ENCODE results near the gene ZIC1. TPM values are rescaled to one million over a fixed set of nuclear protein-coding genes. Genes with fewer than 3 reads are reported as not detected.

Gene ZIC1
- total RNA-seq, 2 experiments from 2014 or later = not detected

GRCh38 chr3:147394884-147395225, 14.3 kb upstream of the ZIC1 start:
- POLR2A ChIA-PET = no interaction called here
- DNase-seq = no peak
- no peaks in the 10 kb centered on the region for H3K4me1 Mint-ChIP-seq
- peaks cover 68% of the 10 kb centered on the region for H3K27me3 Mint-ChIP-seq
- H3K36me3 Mint-ChIP-seq (ENCODE audit: low read depth) = peaks cover 11% of the 10 kb centered on the region
- CTCF ChIA-PET = no interaction called here
- no peak overlapping the region for H3K27ac Mint-ChIP-seq
- no peak overlapping the region for H3K4me3 Mint-ChIP-seq
- peaks cover 10% of the 10 kb centered on the region for H3K9me3 Mint-ChIP-seq

DNA sequence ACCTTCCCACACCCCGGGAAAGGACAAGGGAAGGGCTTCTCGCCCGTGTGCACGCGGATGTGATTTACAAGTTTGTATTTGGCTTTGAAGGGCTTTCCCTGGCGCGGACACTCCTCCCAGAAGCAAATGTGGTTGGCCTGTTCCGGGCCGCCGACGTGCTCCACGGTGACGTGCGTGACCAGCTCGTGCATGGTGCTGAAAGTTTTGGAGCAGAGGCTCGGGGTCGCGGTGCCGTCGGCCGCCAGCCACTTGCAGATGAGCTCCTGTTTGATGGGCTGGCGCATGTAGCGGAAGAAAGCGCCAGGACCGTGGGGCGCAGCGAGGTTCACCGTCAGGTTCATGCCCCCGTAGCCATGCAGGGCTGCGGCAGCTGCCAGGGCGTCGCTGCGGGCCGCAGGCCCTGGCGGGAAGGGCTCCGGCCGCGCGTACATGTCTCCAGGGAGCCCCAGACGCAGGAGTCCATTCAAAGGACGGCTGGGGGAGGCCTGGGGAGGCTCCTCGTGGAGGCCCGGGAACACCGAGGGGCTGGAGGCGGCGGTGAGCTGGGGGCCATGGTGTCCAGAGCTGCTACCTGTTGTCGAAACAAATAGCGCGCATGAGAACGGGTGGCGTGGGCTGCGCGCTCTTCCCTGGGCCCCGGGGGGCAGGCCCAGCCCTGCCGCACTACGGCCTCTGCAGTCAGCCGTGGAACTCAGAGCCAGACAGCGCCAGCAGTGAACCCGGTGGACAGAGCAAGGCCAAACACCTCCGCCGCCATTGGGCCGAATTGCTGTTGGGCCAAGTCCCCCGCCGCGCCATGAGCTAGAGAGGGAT, 13.1 kb upstream of the ZIC1 start:
- H3K9me3 Mint-ChIP-seq = peaks cover 10% of the 10 kb centered on the region
- peaks cover 64% of the 10 kb centered on the region for H3K27me3 Mint-ChIP-seq
- ChIA-PET POLR2A (no interaction called here), CTCF (no interaction called here)
- no peak for DNase-seq
- H3K4me3 Mint-ChIP-seq = no peak overlapping the region
- H3K4me1 Mint-ChIP-seq = no peaks in the 10 kb centered on the region
- H3K36me3 Mint-ChIP-seq (ENCODE audit: low read depth) = peaks cover 11% of the 10 kb centered on the region
- H3K27ac Mint-ChIP-seq = no peak overlapping the region

- CTCF ChIA-PET = no interaction called here
- no peak for DNase-seq
- peaks cover 10% of the 10 kb centered on the region for H3K9me3 Mint-ChIP-seq
- H3K27me3 Mint-ChIP-seq = peaks cover 59% of the 10 kb centered on the region
- POLR2A ChIA-PET = no interaction called here
- no peak overlapping the region for H3K27ac Mint-ChIP-seq
- no peaks in the 10 kb centered on the region for H3K4me1 Mint-ChIP-seq
- peaks cover 8% of the 10 kb centered on the region for H3K36me3 Mint-ChIP-seq (ENCODE audit: low read depth)
- no peak overlapping the region for H3K4me3 Mint-ChIP-seq
Observed at GRCh38 chr3:147396712-147397046, 12.5 kb upstream of the ZIC1 start.

GRCh38 chr3:147397155-147397874, 11.8 kb upstream of the ZIC1 start:
- DNase-seq = no peak
- H3K27me3 Mint-ChIP-seq = peaks cover 54% of the 10 kb centered on the region
- H3K4me3 Mint-ChIP-seq = no peak overlapping the region
- H3K36me3 Mint-ChIP-seq (ENCODE audit: low read depth) = peaks cover 8% of the 10 kb centered on the region
- peaks cover 10% of the 10 kb centered on the region for H3K9me3 Mint-ChIP-seq
- H3K27ac Mint-ChIP-seq = no peak overlapping the region
- H3K4me1 Mint-ChIP-seq = no peaks in the 10 kb centered on the region
- ChIA-PET CTCF (interaction anchor here (0.6 kb wide), 1 partner anchor 21 kb away, joined by 4 read pairs; no protein-coding TSS in a partner anchor), POLR2A (no interaction called here)

DNA sequence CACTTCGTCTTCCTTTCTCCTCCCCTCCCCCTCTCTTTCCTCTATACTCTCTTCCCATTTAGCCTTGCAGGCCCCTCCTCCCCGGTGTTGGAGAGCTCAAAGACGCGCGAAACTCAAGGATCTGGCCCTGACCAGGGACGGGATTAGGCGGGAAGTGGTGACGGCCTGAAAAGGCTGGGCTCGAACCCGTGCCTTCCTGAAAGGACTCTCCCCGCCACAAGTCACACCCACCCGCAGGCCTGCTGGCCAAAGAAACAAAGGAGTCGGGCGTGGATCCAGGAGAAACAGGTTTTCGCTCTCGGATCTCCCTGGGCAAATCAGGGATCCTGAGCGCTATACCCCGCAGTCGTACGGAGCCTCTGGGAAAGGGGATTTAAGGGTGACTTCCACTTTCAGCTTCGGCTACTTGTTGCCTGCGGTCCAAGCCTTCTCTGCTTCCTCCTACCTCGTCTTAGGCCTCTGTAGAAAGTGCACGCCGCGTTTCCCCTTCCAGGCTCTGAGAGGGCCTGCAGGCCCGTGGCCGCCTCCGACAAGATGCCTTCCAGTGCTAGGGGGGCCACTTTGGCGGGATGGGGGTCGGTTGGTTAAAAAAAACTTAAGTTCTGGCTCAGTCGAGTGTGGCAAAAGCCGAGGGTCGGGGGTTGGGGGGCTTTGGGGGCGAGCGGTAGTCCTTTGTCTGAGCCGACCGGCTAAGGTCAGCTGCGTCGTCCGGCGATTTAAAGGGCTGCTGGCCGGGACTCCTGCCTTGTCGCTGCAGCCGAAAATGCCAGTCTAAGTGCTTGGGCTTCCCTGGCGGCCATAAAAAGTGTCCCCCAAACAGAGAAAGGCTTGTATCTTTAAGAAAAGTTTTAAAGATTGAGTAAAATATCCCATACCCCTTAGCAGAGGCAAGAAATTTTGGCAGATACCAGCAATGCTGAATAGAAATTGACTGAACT, 11.0 kb upstream of the ZIC1 start:
- Mint-ChIP-seq H3K36me3 (ENCODE audit: low read depth) (peaks cover 8% of the 10 kb centered on the region), H3K27ac (no peak overlapping the region), H3K4me3 (no peak overlapping the region), H3K27me3 (peaks cover 46% of the 10 kb centered on the region), H3K4me1 (no peaks in the 10 kb centered on the region), H3K9me3 (peaks cover 10% of the 10 kb centered on the region)
- POLR2A ChIA-PET = no interaction called here
- DNase-seq = no peak
- CTCF ChIA-PET = interaction anchor here (0.6 kb wide), 1 partner anchor 22 kb away, joined by 4 read pairs; no protein-coding TSS in a partner anchor

DNA sequence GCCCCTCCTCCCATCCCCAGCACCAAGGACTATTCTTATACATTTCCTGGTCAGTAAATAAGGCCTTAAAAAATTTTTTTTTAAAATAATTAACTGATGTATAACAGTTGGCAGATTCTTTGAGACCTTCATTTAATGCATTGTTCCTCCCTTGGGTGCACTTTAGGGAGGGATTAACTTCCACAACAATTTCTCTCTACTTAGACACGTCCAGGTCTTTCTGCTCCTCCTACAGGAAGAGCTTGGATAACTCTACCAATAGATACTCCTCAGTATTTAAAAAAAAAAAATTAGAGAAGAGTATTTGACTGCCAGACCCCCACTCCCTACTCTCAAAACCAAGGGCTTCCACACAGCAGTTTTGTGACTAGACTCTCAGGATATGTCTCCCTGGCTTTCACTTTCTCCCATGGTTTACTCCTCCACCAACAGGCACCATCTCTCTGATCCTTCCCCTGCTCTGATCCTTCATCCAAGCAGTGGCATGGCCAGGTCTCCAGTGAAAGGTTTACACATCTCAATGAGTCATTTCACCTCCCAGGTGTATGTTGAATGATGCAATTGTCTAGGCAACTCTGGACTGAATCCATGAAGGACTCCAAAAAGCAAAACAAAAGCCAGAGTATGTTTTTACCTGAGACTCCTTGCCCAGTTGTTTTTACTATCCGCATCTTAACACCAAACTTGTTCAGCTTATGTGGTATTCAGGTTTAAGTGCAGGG, 10.2 kb upstream of the ZIC1 start:
- CTCF ChIA-PET = no interaction called here
- H3K9me3 Mint-ChIP-seq = peaks cover 9% of the 10 kb centered on the region
- no peak overlapping the region for H3K4me3 Mint-ChIP-seq
- peaks cover 48% of the 10 kb centered on the region for H3K27me3 Mint-ChIP-seq
- H3K4me1 Mint-ChIP-seq = no peaks in the 10 kb centered on the region
- no peak for DNase-seq
- POLR2A ChIA-PET = no interaction called here
- H3K27ac Mint-ChIP-seq = no peak overlapping the region
- peaks cover 7% of the 10 kb centered on the region for H3K36me3 Mint-ChIP-seq (ENCODE audit: low read depth)

- no peak for DNase-seq
- CTCF ChIA-PET = no interaction called here
Observed at GRCh38 chr3:147400111-147400510, 9.1 kb upstream of the ZIC1 start.

GRCh38 chr3:147400999-147401398, 8.2 kb upstream of the ZIC1 start:
- no peaks in the 10 kb centered on the region for H3K4me1 Mint-ChIP-seq
- H3K27ac Mint-ChIP-seq = no peak overlapping the region
- H3K9me3 Mint-ChIP-seq = peaks cover 8% of the 10 kb centered on the region
- peaks cover 47% of the 10 kb centered on the region for H3K27me3 Mint-ChIP-seq
- no peak overlapping the region for H3K4me3 Mint-ChIP-seq
- no peak for DNase-seq
- ChIA-PET POLR2A (no interaction called here), CTCF (no interaction called here)
- H3K36me3 Mint-ChIP-seq (ENCODE audit: low read depth) = no peaks in the 10 kb centered on the region

More at GRCh38 chr3:147400111-147400510, 9.1 kb upstream of the ZIC1 start:
- Mint-ChIP-seq H3K27me3 (peaks cover 46% of the 10 kb centered on the region), H3K27ac (no peak overlapping the region), H3K9me3 (peaks cover 8% of the 10 kb centered on the region), H3K36me3 (ENCODE audit: low read depth) (no peaks in the 10 kb centered on the region), H3K4me1 (no peaks in the 10 kb centered on the region), H3K4me3 (no peak overlapping the region)
- POLR2A ChIA-PET = no interaction called here

- H3K9me3 Mint-ChIP-seq = peaks cover 8% of the 10 kb centered on the region
- H3K27me3 Mint-ChIP-seq = peaks cover 49% of the 10 kb centered on the region
- H3K27ac Mint-ChIP-seq = no peak overlapping the region
- no peak overlapping the region for H3K4me3 Mint-ChIP-seq
- H3K36me3 Mint-ChIP-seq (ENCODE audit: low read depth) = no peaks in the 10 kb centered on the region
- H3K4me1 Mint-ChIP-seq = no peaks in the 10 kb centered on the region
- ChIA-PET POLR2A (no interaction called here), CTCF (no interaction called here)
- no peak for DNase-seq
Observed at GRCh38 chr3:147401421-147401820, 7.7 kb upstream of the ZIC1 start.

- no peak for DNase-seq
- ChIA-PET POLR2A (no interaction called here), CTCF (no interaction called here)
- H3K4me3 Mint-ChIP-seq = no peak overlapping the region
- H3K27ac Mint-ChIP-seq = no peak overlapping the region
- no peaks in the 10 kb centered on the region for H3K4me1 Mint-ChIP-seq
- H3K27me3 Mint-ChIP-seq = peaks cover 51% of the 10 kb centered on the region
- no peaks in the 10 kb centered on the region for H3K36me3 Mint-ChIP-seq (ENCODE audit: low read depth)
- peaks cover 5% of the 10 kb centered on the region for H3K9me3 Mint-ChIP-seq
Observed at GRCh38 chr3:147402159-147402558, 7.0 kb upstream of the ZIC1 start.

DNA sequence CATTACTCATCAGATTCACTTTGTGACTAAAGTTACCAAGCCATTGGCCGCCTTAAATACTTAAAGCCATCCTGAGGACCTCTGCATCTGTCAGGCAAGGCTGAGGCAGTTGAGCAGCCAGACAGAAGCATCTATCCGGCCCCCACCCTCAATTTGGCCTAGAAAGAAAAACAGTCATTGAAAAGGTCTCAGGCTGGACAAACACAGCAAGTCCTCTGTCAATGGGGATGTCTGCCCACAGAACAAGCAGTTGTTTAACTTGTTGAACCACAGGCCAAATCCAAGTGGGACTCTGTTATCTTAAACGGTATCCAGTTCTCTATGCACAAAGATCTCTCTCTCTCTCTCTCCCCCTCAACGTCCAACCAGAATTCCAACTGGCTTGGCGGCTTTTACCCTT, 5.7 kb upstream of the ZIC1 start:
- DNase-seq = no peak
- Mint-ChIP-seq H3K4me3 (no peak overlapping the region), H3K27ac (no peak overlapping the region), H3K9me3 (peaks cover 8% of the 10 kb centered on the region), H3K36me3 (ENCODE audit: low read depth) (peaks cover 12% of the 10 kb centered on the region), H3K27me3 (peaks cover 49% of the 10 kb centered on the region), H3K4me1 (peaks cover 2% of the 10 kb centered on the region)
- ChIA-PET CTCF (no interaction called here), POLR2A (no interaction called here)

- Mint-ChIP-seq H3K27me3 (peaks cover 51% of the 10 kb centered on the region), H3K9me3 (peaks cover 9% of the 10 kb centered on the region), H3K36me3 (ENCODE audit: low read depth) (peaks cover 17% of the 10 kb centered on the region), H3K4me1 (peaks cover 2% of the 10 kb centered on the region), H3K27ac (no peak overlapping the region), H3K4me3 (no peak overlapping the region)
- ChIA-PET CTCF (no interaction called here), POLR2A (no interaction called here)
- no peak for DNase-seq
Observed at GRCh38 chr3:147404000-147404799, 5.0 kb upstream of the ZIC1 start.
